ENCODE measurements around the gene FADS3. TPM values are rescaled to one million over a fixed set of nuclear protein-coding genes. Genes with fewer than 3 reads are reported as not detected.

Gene FADS3
- total and polyA plus RNA-seq, 2 donors (not counting 3 experiments of a cell fraction or from before 2014, with no cell fraction given): 216 to 346 TPM

DNA sequence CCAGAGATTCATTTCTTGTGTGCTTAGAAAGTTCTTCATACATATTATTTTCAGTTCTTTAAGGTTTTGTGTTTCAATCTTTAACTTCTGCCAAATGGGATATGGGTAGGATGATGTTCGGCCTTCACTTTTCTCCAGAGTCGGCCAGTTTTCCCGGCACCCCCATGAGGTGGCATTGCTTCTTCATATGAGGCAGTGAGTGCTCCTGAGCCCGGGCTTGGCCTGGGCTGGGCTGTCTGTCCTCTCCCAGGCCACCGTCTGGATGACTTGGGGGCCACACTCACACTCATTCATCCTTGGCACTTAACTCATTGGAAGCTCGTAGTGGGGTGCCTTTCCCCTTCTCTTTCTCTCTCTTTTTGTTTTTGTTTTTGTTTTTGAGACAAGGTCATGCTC lies 39.4 kb downstream of the FADS3 start:
- DNase-seq (ENCODE audit: low read depth, low spot score) (no peak), FAIRE-seq (no peak)
- H3K9ac ChIP-seq (replicated peaks; ENCODE audit: extremely low read depth, insufficient read depth, low read length): no peak overlapping the region
- no peaks in the 10 kb centered on the region for H4K20me1 ChIP-seq (replicated peaks; ENCODE audit: control insufficient read depth, extremely low read depth, insufficient read depth, low read length)
- dilution Hi-C loops (cut with MboI; ENCODE audit: extremely low pct_ligation_motif_present, low sequenced_read_pairs) (no loop called here), intact Hi-C loops (cut with micrococcal nuclease) (no loop called here)
- BruUV-seq (replicated peaks): no TSS peak
- H2AFZ ChIP-seq (ENCODE audit: low read depth, low read length): no peak overlapping the region
- peaks cover 13% of the 10 kb centered on the region for H3K79me2 ChIP-seq (ENCODE audit: control insufficient read depth, insufficient read depth, low read length)
- H3K27me3 ChIP-seq (ENCODE audit: control insufficient read depth in 2 of 2, insufficient read depth in 2 of 2, low read length in 2 of 2): no peaks in the 10 kb centered on the region
- CTCF ChIA-PET: interaction anchor here (2.2 kb wide), 1 partner anchor 55 kb away, joined by 8 read pairs; no protein-coding TSS in a partner anchor
- no peaks in the 10 kb centered on the region for H3K4me1 ChIP-seq (ENCODE audit: control insufficient read depth, extremely low read depth, insufficient read depth, low read length)
- POLR2A ChIA-PET: no interaction called here
- no peak overlapping the region for H3K27ac ChIP-seq (ENCODE audit: insufficient read depth, low read depth, low read length)
- peaks cover 46 to 62% of the 10 kb centered on the region in 2 experiments for H3K36me3 ChIP-seq (ENCODE audit: control insufficient read depth in 2 of 2, extremely low read depth in 1 of 2, insufficient read depth in 2 of 2, low read length in 2 of 2)
- TF ChIP-seq JUN (IDR thresholded peaks at IDR 0.05; ENCODE audit: borderline replicate concordance, insufficient read depth, insufficient read length, low read depth) (no peak), GATA2 (IDR thresholded peaks at IDR 0.05; ENCODE audit: insufficient read depth, insufficient read length, low read depth, low read length) (no peak), MYC (IDR thresholded peaks at IDR 0.05; ENCODE audit: low read depth, low read length) (no peak), EZH2 (IDR thresholded peaks at IDR 0.05; ENCODE audit: borderline replicate concordance, low read depth, low read length, severe bottlenecking) (no peak), FOS (IDR thresholded peaks at IDR 0.05; ENCODE audit: borderline replicate concordance, insufficient read depth, low read length) (no peak), POLR2AphosphoS5 (IDR thresholded peaks at IDR 0.05; ENCODE audit: insufficient read depth, low read depth, low read length) (no peak), POLR2A (IDR thresholded peaks at IDR 0.05; ENCODE audit: low read depth, low read length) (no peak)
- TF ChIP-seq, protein P1, sequence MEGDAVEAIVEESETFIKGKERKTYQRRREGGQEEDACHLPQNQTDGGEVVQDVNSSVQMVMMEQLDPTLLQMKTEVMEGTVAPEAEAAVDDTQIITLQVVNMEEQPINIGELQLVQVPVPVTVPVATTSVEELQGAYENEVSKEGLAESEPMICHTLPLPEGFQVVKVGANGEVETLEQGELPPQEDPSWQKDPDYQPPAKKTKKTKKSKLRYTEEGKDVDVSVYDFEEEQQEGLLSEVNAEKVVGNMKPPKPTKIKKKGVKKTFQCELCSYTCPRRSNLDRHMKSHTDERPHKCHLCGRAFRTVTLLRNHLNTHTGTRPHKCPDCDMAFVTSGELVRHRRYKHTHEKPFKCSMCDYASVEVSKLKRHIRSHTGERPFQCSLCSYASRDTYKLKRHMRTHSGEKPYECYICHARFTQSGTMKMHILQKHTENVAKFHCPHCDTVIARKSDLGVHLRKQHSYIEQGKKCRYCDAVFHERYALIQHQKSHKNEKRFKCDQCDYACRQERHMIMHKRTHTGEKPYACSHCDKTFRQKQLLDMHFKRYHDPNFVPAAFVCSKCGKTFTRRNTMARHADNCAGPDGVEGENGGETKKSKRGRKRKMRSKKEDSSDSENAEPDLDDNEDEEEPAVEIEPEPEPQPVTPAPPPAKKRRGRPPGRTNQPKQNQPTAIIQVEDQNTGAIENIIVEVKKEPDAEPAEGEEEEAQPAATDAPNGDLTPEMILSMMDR (IDR thresholded peaks at IDR 0.05; ENCODE audit: extremely low read depth in 1 of 2, insufficient read depth in 1 of 2, low read depth in 1 of 2, low read length in 2 of 2): no peak
- TF ChIP-seq, protein P2, sequence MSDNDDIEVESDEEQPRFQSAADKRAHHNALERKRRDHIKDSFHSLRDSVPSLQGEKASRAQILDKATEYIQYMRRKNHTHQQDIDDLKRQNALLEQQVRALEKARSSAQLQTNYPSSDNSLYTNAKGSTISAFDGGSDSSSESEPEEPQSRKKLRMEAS (IDR thresholded peaks at IDR 0.05; ENCODE audit: insufficient read depth, insufficient read length): no peak
- no peaks in the 10 kb centered on the region for H3K9me3 ChIP-seq (replicated peaks; ENCODE audit: control insufficient read depth, insufficient read depth, low read length)
- no peak overlapping the region for H3K4me2 ChIP-seq (ENCODE audit: insufficient read depth, low read length)
- no peaks in the 10 kb centered on the region for H3K9me1 ChIP-seq (replicated peaks; ENCODE audit: control insufficient read depth, extremely low read depth, insufficient read depth, low read length)
- H3K4me3 ChIP-seq (replicated peaks in 1 of 3; ENCODE audit: insufficient read depth in 1 of 3, low read depth in 1 of 3, low read length in 3 of 3): no peak overlapping the region
